GM12892 (cell line): Measurements from ENCODE around the gene POLR1A.

Source experiments
- POLR2A ChIP-seq: IDR thresholded peaks from 2 replicates; pipeline ENCODE4 v1.6.1; 2011; ENCODE audit warnings: low read depth, low read length, control low read depth
- POLR2AphosphoS5 ChIP-seq: IDR thresholded peaks from 2 replicates; pipeline ENCODE4 v1.6.1; 2011; ENCODE audit warnings: low read depth, low read length, control low read depth
- TAF1 ChIP-seq: IDR thresholded peaks from 2 replicates; pipeline ENCODE4 v1.6.1; 2011; ENCODE audit warnings: low read depth, mild to moderate bottlenecking, control low read depth, low read length, borderline replicate concordance

GRCh38 chr2:86054535-86055082, 51.1 kb downstream of the POLR1A start:
- TF ChIP-seq POLR2AphosphoS5: no peak
- TF ChIP-seq POLR2A: no peak
- no peak for TF ChIP-seq TAF1
